IMR-90 (cell line): ENCODE data around the gene MS4A15. TPM values are rescaled to one million over a fixed set of nuclear protein-coding genes. Genes with fewer than 3 reads are reported as not detected.

ENCODE experiments used
- ATAC-seq: fragments of 200-7000 bp; cut with Tn5 transposase; 2 replicates; pipeline ENCODE4 v1.9.1; 2020; ENCODE audit warnings: low read depth, mild to moderate bottlenecking, moderate library complexity
- Bru-seq: library from RNA; stranded (reverse); fragments of 400-500 nt; gene quantifications from one replicate; lab custom pipeline; 2021; lab: Mats Ljungman, UMichigan
- BruChase-seq, 2 experiments: library from RNA; stranded (reverse); fragments of 400-500 nt; gene quantifications; one replicate each; lab custom pipeline; 2021; lab: Mats Ljungman, UMichigan
- BruUV-seq: library from RNA; stranded (reverse); fragments of 400-500 nt; replicated peaks from 2 replicates; lab custom pipeline; 2021; lab: Mats Ljungman, UMichigan
- CTCF ChIA-PET: fragments of 300-600 bp; formaldehyde crosslinking; extraction: SDS; loops from one replicate; lab custom pipeline; 2021; ENCODE audit warnings: antibody characterized with exemption; lab: Yijun Ruan, JAX
- POLR2A ChIA-PET: fragments of 300-600 bp; sonication (Branson Sonifier 250); formaldehyde crosslinking; loops from one replicate; lab custom pipeline; 2022; ENCODE audit warnings: antibody characterized with exemption; ENCODE audit not compliant: unreplicated experiment; lab: Charles Lee
- DNase-seq: peaks from one replicate; pipeline ENCODE4 v3.0.0; 2013
- H2AFZ ChIP-seq: replicated peaks from 2 replicates; pipeline ENCODE3; 2013; ENCODE audit warnings: low read length, mild to moderate bottlenecking; ENCODE audit not compliant: poor library complexity
- H2AK5ac ChIP-seq: 2 replicates; pipeline ENCODE4 v1.6.1; 2013; ENCODE audit warnings: low read depth, low read length, inconsistent platforms
- H2AK9ac ChIP-seq: replicated peaks from 2 replicates; pipeline ENCODE3; 2013; ENCODE audit warnings: mild to moderate bottlenecking, low read depth, low read length, moderate library complexity; ENCODE audit not compliant: poor library complexity
- H2BK120ac ChIP-seq: 2 replicates; pipeline ENCODE4 v1.6.1; 2013; ENCODE audit warnings: low read depth, low read length, inconsistent platforms
- H2BK15ac ChIP-seq: 3 replicates; pipeline ENCODE4 v1.6.1; 2013; ENCODE audit warnings: low read depth, low read length, inconsistent platforms
- H2BK20ac ChIP-seq: 2 replicates; pipeline ENCODE4 v1.6.1; 2013; ENCODE audit warnings: low read depth, mild to moderate bottlenecking, inconsistent platforms, low read length, moderate library complexity
- H2BK5ac ChIP-seq: 2 replicates; pipeline ENCODE4 v1.6.1; 2013; ENCODE audit warnings: mild to moderate bottlenecking, low read depth, low read length, inconsistent platforms; ENCODE audit not compliant: poor library complexity, severe bottlenecking
- H3K14ac ChIP-seq: replicated peaks from 2 replicates; pipeline ENCODE4 v1.6.1; 2013; ENCODE audit warnings: low read depth, low read length, inconsistent platforms
- H3K18ac ChIP-seq: 2 replicates; pipeline ENCODE4 v1.6.1; 2013; ENCODE audit warnings: low read depth, low read length, control low read depth
- H3K23ac ChIP-seq: 2 replicates; pipeline ENCODE4 v1.6.1; 2013; ENCODE audit warnings: low read depth, low read length, inconsistent platforms
- H3K27ac ChIP-seq: 2 replicates; pipeline ENCODE4 v1.5.1; 2013; ENCODE audit warnings: mild to moderate bottlenecking, control low read depth, low read length; ENCODE audit not compliant: insufficient read depth
- H3K27me3 ChIP-seq: 2 replicates; pipeline ENCODE4 v1.6.1; 2013; ENCODE audit warnings: low read length; ENCODE audit not compliant: control insufficient read depth, insufficient read depth
- H3K36me3 ChIP-seq: 2 replicates; pipeline ENCODE4 v1.6.1; 2013; ENCODE audit warnings: low read length, mixed read lengths; ENCODE audit not compliant: control insufficient read depth, insufficient read depth
- H3K4ac ChIP-seq: 2 replicates; pipeline ENCODE4 v1.6.1; 2013; ENCODE audit warnings: low read depth, low read length, inconsistent platforms
- H3K4me1 ChIP-seq: 2 replicates; pipeline ENCODE4 v1.6.1; 2013; ENCODE audit warnings: low read length, mixed read lengths; ENCODE audit not compliant: control insufficient read depth, insufficient read depth
- H3K4me2 ChIP-seq: 2 replicates; pipeline ENCODE4 v1.6.1; 2013; ENCODE audit warnings: low read depth, mild to moderate bottlenecking, control low read depth, low read length, moderate library complexity
- H3K4me3 ChIP-seq: 2 replicates; pipeline ENCODE4 v1.5.1; 2013; ENCODE audit warnings: low read depth, mild to moderate bottlenecking, control low read depth, low read length, moderate library complexity; ENCODE audit not compliant: insufficient read depth
- H3K56ac ChIP-seq: 2 replicates; pipeline ENCODE4 v1.6.1; 2013; ENCODE audit warnings: low read length, inconsistent platforms; ENCODE audit not compliant: insufficient read depth; ENCODE audit errors: extremely low read depth
- H3K79me1 ChIP-seq, 2 experiments: 2 replicates each; pipeline ENCODE4 v1.6.1; 2013; ENCODE audit warnings: low read length in 2 of 2, inconsistent platforms in 1 of 2, low read depth in 1 of 2
- H3K9ac ChIP-seq: 2 replicates; pipeline ENCODE4 v1.6.1; 2013; ENCODE audit warnings: low read depth, low read length, control low read depth
- H3K9me1 ChIP-seq: 2 replicates; pipeline ENCODE4 v1.6.1; 2013; ENCODE audit warnings: low read length, inconsistent platforms; ENCODE audit not compliant: insufficient read depth
- H3K9me3 ChIP-seq: 2 replicates; pipeline ENCODE4 v1.6.1; 2013; ENCODE audit warnings: low read length; ENCODE audit not compliant: control insufficient read depth, insufficient read depth
- H4K20me1 ChIP-seq: 2 replicates; pipeline ENCODE4 v1.6.1; 2013; ENCODE audit warnings: low read length, inconsistent platforms; ENCODE audit not compliant: insufficient read depth
- H4K5ac ChIP-seq: 2 replicates; pipeline ENCODE4 v1.6.1; 2013; ENCODE audit warnings: mild to moderate bottlenecking, low read depth, low read length, control low read depth
- H4K8ac ChIP-seq, 2 experiments: 2 replicates each; pipeline ENCODE4 v1.6.1; 2013; ENCODE audit warnings: low read depth in 2 of 2, low read length in 2 of 2, control low read depth in 1 of 2, inconsistent platforms in 1 of 2
- H4K91ac ChIP-seq: 2 replicates; pipeline ENCODE4 v1.6.1; 2013; ENCODE audit warnings: low read depth, low read length, inconsistent platforms; ENCODE audit not compliant: insufficient read depth
- CTCF ChIP-seq: conservative IDR thresholded peaks from 2 replicates; pipeline ENCODE4 v1.5.1; 2012; ENCODE audit warnings: mild to moderate bottlenecking, low read depth, low read length, improper control_type of control experiment
- USF2 ChIP-seq: fragments of 150-350 bp; IDR thresholded peaks from 2 replicates; pipeline ENCODE4 v1.6.1; 2017; ENCODE audit warnings: mild to moderate bottlenecking, antibody characterized with exemption, low read length, low read depth
- WGBS, 2 experiments: methylation state at CpG; one replicate each; pipeline versions ENCODE4 v1.1.5 to v1.1.7; 2013; ENCODE audit warnings: missing lambda C conversion rate in 2 of 2; ENCODE audit not compliant: insufficient read length in 1 of 2; ENCODE audit errors: extremely low coverage in 2 of 2; 5-methylcytosine and 5-hydroxymethylcytosine counted together
- dilution Hi-C: fragments of 300-500 bp; cut with HindIII; formaldehyde crosslinking; loops from one replicate; pipeline ENCODE4 v1.14.3; 2018; ENCODE audit warnings: low sequenced_read_pairs; ENCODE audit not compliant: unreplicated experiment
- in situ Hi-C: fragments of 300-500 bp; cut with MboI; formaldehyde crosslinking; loops from 3 replicates; pipeline ENCODE4 v1.14.3; 2019; ENCODE audit warnings: low sequenced_read_pairs, inconsistent platforms, mixed read lengths
- intact Hi-C: fragments of 100-400 bp; cut with micrococcal nuclease; formaldehyde crosslinking; loops from 2 replicates; pipeline ENCODE4 v1.10.0; 2022
- long read RNA-seq: library from polyadenylated mRNA; unstranded; transcript quantifications from one replicate; pipeline ENCODE4 v2.0.0, GENCODE V29; 2021; ENCODE audit not compliant: unreplicated experiment
- polyA plus RNA-seq, 3 experiments: library from polyadenylated mRNA; depleted of rRNA; stranded (reverse); fragments of >200 nt; gene quantifications; 2 replicates each; pipeline ENCODE4 v1.2.3, GENCODE V29; 2012; ENCODE audit warnings: low replicate concordance in 1 of 3
- total RNA-seq: library from RNA; depleted of rRNA; stranded (reverse); fragments of >200 nt; gene quantifications from 2 replicates; pipeline ENCODE4 v1.2.3, GENCODE V29; 2012; rRNA removed

Gene MS4A15
- total RNA-seq: not detected in 2 replicates
- not detected in 2 replicates for polyA plus RNA-seq (2012; rRNA removed)
- polyA plus RNA-seq (2012; cell fraction: cytosol; rRNA removed): not detected in 2 replicates
- polyA plus RNA-seq (2012; cell fraction: nucleus; rRNA removed; ENCODE audit: low replicate concordance): not detected in 2 replicates
- Bru-seq, nascent RNA: not detected
- not detected for BruChase-seq, experiment 1, labeled RNA remaining after a 6-hour chase
- BruChase-seq, experiment 2, labeled RNA remaining after a 2-hour chase: not detected
- long read RNA-seq: 0 reads

- Histone ChIP-seq H3K36me3 (no peaks in the 10 kb centered on the region), H2AK9ac (no peak within 1 kb of the TSS), H3K9me1 (no peaks in the 10 kb centered on the region), H3K18ac (no peak within 1 kb of the TSS), H3K9me3 (no peaks in the 10 kb centered on the region), H3K9ac (no peak within 1 kb of the TSS), H3K4me3 (no peak within 1 kb of the TSS), H4K5ac (no peak within 1 kb of the TSS), H2AFZ (no peak within 1 kb of the TSS), H2AK5ac (no peak within 1 kb of the TSS), H3K14ac (no peak within 1 kb of the TSS), H3K27ac (no peak within 1 kb of the TSS), H2BK120ac (no peak within 1 kb of the TSS), H3K4me1 (no peaks in the 10 kb centered on the region), H3K4ac (no peak within 1 kb of the TSS), H3K79me1 (no peaks in the 10 kb centered on the region), H3K4me2 (no peak within 1 kb of the TSS), H4K8ac (no peak within 1 kb of the TSS), H4K91ac (no peak within 1 kb of the TSS), H2BK5ac (no peak within 1 kb of the TSS), H3K23ac (no peak within 1 kb of the TSS), H2BK20ac (no peak within 1 kb of the TSS), H3K27me3 (peaks cover 2% of the 10 kb centered on the region), H2BK15ac (no peak within 1 kb of the TSS), H3K56ac (no peak within 1 kb of the TSS), H4K20me1 (no peaks in the 10 kb centered on the region)
- ChIA-PET CTCF (no interaction called here), POLR2A (no interaction called here)
- intact Hi-C loops: no loop called here
- no peak for ATAC-seq
- no peak for DNase-seq
- no TSS peak for BruUV-seq
- in situ Hi-C loops: no loop called here
- WGBS, 2 experiments: 44% methylated on average over 5 of the region's 14 CpGs; no CpG with 5 or more reads in 1 of the 2 experiments
- no peak for TF ChIP-seq USF2
- TF ChIP-seq CTCF: 0 out of 2 replicates have a peak, but pooled peaks have one; percentile 6
- dilution Hi-C loops: no loop called here
Observed at GRCh38 chr11:60756307-60757032, at the start of gene MS4A15. Gene MS4A15, plus strand, starts transcription at chr11:60756867. Its CDS starts 6,867 bp downstream, at chr11:60763734.
